ENCODE measurements around the gene COL16A1. TPM values are rescaled to one million over a fixed set of nuclear protein-coding genes. Genes with fewer than 3 reads are reported as not detected.

Gene COL16A1
- total RNA-seq, 1 donor from 2014 or later, result 12.7 TPM

GRCh38 chr1:31659889-31660288 lies 43.9 kb downstream of the COL16A1 start:
- ATAC-seq (no peak), DNase-seq (ENCODE audit: missing footprints) (no peak)
- intact Hi-C loops (cut with DNase I), result no loop called here

DNA sequence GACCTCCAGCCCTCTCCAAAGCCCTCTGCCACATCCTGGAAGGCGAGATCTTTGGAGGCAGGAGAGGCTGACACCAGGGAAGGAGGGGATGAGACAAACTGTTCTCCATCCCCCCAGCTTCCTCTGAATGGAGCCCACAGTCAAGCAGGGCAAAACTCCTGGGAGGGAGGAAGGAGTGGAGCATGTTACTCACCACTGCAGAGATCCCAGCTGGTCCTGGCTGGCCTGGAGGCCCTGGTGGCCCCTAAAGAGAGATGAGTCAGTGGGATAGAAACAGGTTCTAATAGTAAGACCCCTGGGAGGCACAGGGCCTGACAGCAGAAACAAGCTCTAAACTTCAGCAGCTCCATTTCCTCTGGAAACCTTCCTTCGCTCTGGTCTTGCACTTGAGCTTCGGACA lies 45.1 kb downstream of the COL16A1 start:
- intact Hi-C loops (cut with DNase I), result no loop called here
- DNase-seq (ENCODE audit: missing footprints) (no peak), ATAC-seq (no peak)

DNA sequence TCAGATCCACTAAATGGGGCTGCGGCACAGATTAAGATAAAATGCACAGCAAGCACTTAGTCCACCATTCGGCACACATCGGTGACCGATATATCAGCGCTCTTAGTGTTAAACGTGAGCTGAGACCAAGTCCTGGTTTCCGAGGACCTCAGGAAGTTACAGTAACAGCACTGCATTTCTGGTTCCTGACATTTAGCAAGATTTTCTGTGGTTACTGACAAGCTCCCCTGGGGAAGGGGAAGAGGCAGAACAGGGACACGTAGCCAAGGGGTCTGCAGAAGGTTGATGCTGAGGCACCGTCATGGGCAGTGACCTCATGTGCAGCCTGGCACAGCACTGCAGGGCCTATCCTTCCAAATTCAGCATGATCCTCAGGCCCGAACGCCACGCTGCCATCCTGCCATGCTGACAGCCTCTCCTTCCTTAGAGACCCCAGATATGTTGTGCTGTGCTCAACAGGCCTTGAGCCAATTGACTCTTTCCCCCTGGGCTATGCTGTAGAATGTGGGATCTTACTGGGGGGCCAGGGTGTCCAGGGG lies 45.8 kb downstream of the COL16A1 start:
- DNase-seq (ENCODE audit: missing footprints) (no peak), ATAC-seq (no peak)
- intact Hi-C loops (cut with DNase I), result no loop called here

- no peak for DNase-seq (ENCODE audit: missing footprints)
- intact Hi-C loops (cut with DNase I), result no loop called here
- no peak for ATAC-seq
Observed at GRCh38 chr1:31657020-31657804, 46.6 kb downstream of the COL16A1 start.

- no peak for DNase-seq (ENCODE audit: missing footprints)
- intact Hi-C loops (cut with DNase I), result no loop called here
- no peak for ATAC-seq
Observed at GRCh38 chr1:31655756-31656155, 48.1 kb downstream of the COL16A1 start.

GRCh38 chr1:31655104-31655503 lies 48.7 kb downstream of the COL16A1 start:
- intact Hi-C loops (cut with DNase I), result no loop called here
- no peak for ATAC-seq
- DNase-seq (ENCODE audit: missing footprints), result no peak

GRCh38 chr1:31654474-31654776 lies 49.4 kb downstream of the COL16A1 start:
- intact Hi-C loops (cut with DNase I), result no loop called here
- ATAC-seq (no peak), DNase-seq (ENCODE audit: missing footprints) (no peak)

- DNase-seq (ENCODE audit: missing footprints) (no peak), ATAC-seq (no peak)
Observed at GRCh38 chr1:31653717-31654473, 49.9 kb downstream of the COL16A1 start.

DNA sequence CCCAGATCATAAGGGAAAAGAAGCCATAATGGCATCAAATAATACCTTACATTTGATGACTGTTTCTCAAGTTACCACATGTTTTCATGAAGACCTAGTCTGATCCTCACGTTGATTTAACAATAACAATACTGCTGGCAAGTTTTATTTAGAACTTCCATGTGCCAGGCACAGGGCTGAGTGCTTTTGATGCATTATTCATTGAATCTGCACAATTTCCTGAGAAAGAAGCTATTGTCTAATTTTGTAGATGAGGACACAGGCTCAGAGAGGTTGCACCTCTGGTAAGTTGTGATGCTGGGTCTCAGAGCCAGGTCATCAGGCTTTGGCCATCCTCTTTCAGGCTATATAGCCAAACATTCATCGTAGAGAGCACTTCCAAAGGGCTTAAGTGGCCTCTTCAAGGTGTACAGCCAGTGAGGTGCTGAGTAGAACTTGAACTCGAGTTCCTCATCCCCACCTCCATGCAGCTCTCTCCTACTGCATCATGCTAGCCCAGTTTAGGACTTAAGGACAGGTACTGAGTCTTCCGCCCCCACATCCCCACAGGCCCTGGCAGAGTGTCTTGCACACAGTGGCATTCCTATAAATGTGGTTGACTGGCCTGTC lies 50.8 kb downstream of the COL16A1 start:
- intact Hi-C loops (cut with DNase I), result no loop called here
- DNase-seq (ENCODE audit: missing footprints) (no peak), ATAC-seq (no peak)

More at GRCh38 chr1:31653717-31654473, 49.9 kb downstream of the COL16A1 start:
- intact Hi-C loops (cut with DNase I), result no loop called here

GRCh38 chr1:31651766-31652165 lies 52.1 kb downstream of the COL16A1 start:
- ATAC-seq, result no peak
- DNase-seq (ENCODE audit: missing footprints), result no peak
- intact Hi-C loops (cut with DNase I), result no loop called here

- intact Hi-C loops (cut with DNase I), result no loop called here
- DNase-seq (ENCODE audit: missing footprints), result no peak
- ATAC-seq, result no peak
Observed at GRCh38 chr1:31651089-31651420, 52.8 kb downstream of the COL16A1 start.

DNA sequence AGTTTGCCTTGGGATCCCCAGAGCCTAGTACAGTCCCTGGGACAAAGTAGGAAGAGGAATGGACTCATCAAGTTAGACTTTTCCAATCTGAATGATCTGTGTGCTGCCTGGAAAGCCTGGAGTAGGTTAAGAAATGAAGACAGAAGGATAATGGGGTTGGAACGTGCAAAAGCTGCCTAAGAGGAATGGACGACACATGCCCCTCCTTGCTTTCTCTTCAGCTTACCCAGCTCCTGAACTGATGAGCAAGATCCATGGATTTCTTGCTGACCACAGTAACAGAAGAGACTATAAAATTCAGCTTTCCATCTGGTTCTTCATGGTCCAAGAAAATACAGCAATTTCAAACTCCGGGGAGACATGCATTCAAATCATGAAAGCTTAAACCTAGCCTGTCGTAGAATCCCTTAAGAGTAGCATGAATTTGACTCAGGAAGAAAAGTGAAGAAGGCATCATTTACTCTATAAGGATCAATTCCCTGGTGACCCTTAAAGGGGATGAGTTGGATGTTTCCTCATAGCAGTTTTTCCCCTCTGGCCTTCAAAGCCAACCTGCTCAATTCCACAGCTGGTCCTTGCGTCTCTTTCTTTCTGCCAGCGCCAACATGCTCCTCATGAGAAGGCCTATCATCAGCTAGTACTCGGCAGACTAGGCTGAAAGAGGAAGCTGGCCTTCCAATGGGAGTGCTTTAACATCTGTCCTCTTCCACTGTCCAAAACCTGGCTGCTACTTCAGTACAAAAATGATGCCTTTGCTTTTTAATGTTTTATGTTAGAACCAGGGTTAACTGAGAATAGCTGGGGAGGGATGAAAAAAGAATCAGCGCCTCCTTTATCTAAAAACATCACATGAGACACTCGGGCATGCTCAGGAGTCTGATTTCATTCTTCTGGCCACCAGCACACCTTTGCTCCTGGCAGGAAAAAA lies 53.4 kb downstream of the COL16A1 start:
- no peak for ATAC-seq
- no peak for DNase-seq (ENCODE audit: missing footprints)
- intact Hi-C loops (cut with DNase I), result no loop called here

DNA sequence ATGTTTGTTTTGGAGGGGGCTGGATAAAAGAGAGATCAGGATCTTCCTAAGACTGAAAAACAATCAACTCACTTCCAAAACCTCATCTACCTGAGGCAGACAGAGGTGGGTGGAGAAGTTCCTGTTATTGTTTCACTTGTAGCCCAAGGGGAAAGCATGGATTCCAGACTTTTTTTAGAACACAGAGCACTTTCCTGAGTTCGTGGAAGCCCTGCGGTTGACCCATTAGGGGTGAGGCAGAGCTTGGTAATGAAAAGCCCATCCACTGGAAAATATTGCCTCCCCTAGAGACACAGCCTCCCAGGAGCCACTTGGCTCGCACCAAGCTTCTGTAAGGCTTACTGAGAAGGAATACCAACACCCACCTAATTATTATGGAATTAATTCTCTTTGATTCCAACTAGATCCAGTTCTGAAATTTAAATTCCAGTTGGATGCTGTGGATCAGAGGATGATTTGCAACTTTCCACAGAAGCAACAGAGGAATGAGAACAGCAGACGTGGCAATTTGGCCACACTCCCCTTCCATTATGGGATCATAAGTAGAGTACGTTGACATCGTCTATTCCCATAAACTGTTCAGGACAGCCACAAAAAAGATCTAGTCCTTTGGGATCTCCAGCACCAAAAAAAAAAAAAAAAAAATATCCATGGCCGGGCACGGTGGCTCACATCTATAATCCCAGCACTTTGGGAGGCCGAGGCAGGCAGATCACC lies 55.0 kb downstream of the COL16A1 start:
- intact Hi-C loops (cut with DNase I), result no loop called here
- DNase-seq (ENCODE audit: missing footprints) (no peak), ATAC-seq (no peak)

DNA sequence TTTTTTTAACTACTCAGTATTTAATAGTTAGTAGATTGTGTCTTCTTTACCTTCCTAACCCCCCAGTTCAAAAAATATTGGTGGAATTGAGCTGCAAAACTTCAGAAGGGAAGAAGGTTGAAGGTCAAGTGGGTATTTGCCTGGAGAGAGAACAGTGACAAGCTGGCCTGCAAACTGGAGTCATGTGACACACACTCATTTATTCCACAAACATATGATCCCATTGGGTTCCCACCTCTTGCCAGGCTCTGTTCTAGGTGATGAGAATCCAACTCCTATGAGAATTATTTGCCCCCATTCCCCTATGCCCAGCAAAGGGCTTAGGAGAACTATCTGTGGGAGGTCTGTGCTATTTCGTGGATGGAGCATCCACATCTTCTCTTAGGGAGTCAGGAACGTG lies 55.6 kb downstream of the COL16A1 start:
- intact Hi-C loops (cut with DNase I), result no loop called here
- no peak for DNase-seq (ENCODE audit: missing footprints)
- ATAC-seq, result no peak

GRCh38 chr1:31647106-31647505 lies 56.7 kb downstream of the COL16A1 start:
- intact Hi-C loops (cut with DNase I), result no loop called here
- ATAC-seq, result no peak
- DNase-seq (ENCODE audit: missing footprints), result no peak

DNA sequence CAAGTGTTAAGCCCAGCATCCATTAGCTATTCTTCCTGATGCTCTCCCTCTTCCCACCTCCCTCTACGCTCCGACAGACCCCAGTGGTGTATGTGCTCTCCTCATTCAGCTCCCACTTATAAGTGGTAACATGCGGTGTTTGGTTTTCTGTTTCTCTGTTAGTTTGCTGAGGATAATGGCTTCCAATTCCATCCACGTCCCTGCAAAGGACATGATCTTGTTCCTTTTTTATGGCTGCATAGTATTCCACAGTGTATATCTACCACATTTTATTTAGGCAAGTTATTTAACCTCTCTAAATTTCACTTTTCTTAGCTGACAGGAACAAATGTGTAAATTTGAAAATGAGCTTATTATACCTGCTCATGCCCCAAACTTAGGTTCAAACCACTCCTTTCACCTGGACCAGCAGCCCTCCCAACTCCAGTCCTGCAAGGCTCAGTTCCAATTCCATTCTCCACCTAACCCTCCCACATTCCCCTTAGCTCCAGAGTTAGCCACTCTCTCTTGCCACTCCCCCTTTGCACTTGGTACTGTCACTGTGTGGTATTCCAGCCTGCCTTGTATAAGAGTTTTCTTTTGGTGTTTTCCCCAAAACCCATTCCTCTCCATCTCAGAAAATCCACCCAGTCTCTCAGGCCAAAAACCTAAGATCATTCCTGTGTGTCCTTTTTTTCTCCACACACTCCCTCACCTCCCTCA lies 57.4 kb downstream of the COL16A1 start:
- ATAC-seq, result no peak
- no peak for DNase-seq (ENCODE audit: missing footprints)
- intact Hi-C loops (cut with DNase I), result no loop called here

DNA sequence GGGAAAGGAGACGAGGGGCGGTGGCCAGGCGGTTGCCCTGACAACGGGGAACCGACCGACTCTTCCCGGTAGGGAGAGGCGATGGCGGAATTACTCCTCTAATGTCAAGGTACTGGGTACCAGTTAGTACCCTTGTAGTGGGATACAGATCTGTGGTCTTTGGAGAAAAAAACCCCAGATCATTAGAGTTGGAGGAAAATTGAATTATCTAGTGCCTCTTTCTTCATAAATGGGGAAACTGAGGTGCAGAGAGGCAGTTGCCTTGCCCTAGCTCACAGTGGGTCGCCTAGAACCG lies 58.6 kb downstream of the COL16A1 start:
- ATAC-seq (no peak), DNase-seq (ENCODE audit: missing footprints) (peak; percentile 90)
- intact Hi-C loops (cut with DNase I), result no loop called here

All from Right ventricle myocardium inferior (tissue), 1 donor.